ENCODE results near the gene ADRA1B. TPM values are rescaled to one million over a fixed set of nuclear protein-coding genes. Genes with fewer than 3 reads are reported as not detected.
A peak's percentile ranks its signal among the peaks of the same experiment; 100 is the strongest.
"Not testable (repeated sequence)": the region's sequence is repeated elsewhere in the genome, so short reads cannot be mapped to it uniquely, and the experiment has no call there.

Gene ADRA1B
- total RNA-seq, 4 donors from 2014 or later = 2.9 to 9.0 (median 5.0) TPM

GRCh38 chr5:159965031-159965837 lies 49.0 kb downstream of the ADRA1B start:
- Histone ChIP-seq H3K4me3 (no peak overlapping the region), H3K4me1 (no peaks in the 10 kb centered on the region), H3K27ac (no peak overlapping the region), H3K9me3 (no peaks in the 10 kb centered on the region), H3K27me3 (peaks cover 15% of the 10 kb centered on the region), H3K36me3 (no peaks in the 10 kb centered on the region)
- in situ Hi-C loops (cut with MboI; ENCODE audit: low pct_ligation_motif_present in 1 of 4, low pct_unique_long_range_greater_than_20kb in 1 of 4, low sequenced_read_pairs in 3 of 4) = loop anchor here in 1 of 4 donors (25.0 kb wide), 1 partner anchor 528 kb away; no protein-coding TSS in a partner anchor
- TF ChIP-seq CTCF (IDR thresholded peaks at IDR 0.05) (peak; percentile 42 to 63 (median 54)), POLR2AphosphoS5 (IDR thresholded peaks at IDR 0.05) (no peak)
- 36 to 40% methylated on average over 1 to 12 of the region's 12 CpGs for WGBS, 2 donors (ENCODE audit: low coverage in 1 of 2)
- peak; percentile 50 for DNase-seq
- intact Hi-C loops (cut with DNase I; ENCODE audit: low total_unique reads) = no loop called here

GRCh38 chr5:159965838-159966128 lies 49.5 kb downstream of the ADRA1B start:
- H3K9me3 ChIP-seq; intact Hi-C loops (cut with DNase I; ENCODE audit: low total_unique reads); DNase-seq; H3K36me3 ChIP-seq; H3K4me1 ChIP-seq; H3K27ac ChIP-seq; H3K4me3 ChIP-seq: not testable (repeated sequence)
- in situ Hi-C loops (cut with MboI; ENCODE audit: low pct_ligation_motif_present in 1 of 4, low pct_unique_long_range_greater_than_20kb in 1 of 4, low sequenced_read_pairs in 3 of 4) = loop anchor here in 1 of 4 donors (25.0 kb wide), 1 partner anchor 528 kb away; no protein-coding TSS in a partner anchor
- 49 to 62% methylated on average over 4 of the region's 4 CpGs for WGBS, 2 donors (ENCODE audit: low coverage in 1 of 2)
- H3K27me3 ChIP-seq = peaks cover 20% of the 10 kb centered on the region

- Histone ChIP-seq H3K27me3 (peaks cover 62% of the 10 kb centered on the region), H3K4me1 (peaks cover 0 to 10% (median 4%) of the 10 kb centered on the region in 4 donors), H3K4me3 (no peak overlapping the region), H3K9me3 (no peaks in the 10 kb centered on the region), H3K36me3 (no peaks in the 10 kb centered on the region), H3K27ac (no peak overlapping the region)
- intact Hi-C loops (cut with DNase I; ENCODE audit: low total_unique reads) = no loop called here
- no peak for DNase-seq
- in situ Hi-C loops (cut with MboI; ENCODE audit: low pct_ligation_motif_present in 1 of 4, low pct_unique_long_range_greater_than_20kb in 1 of 4, low sequenced_read_pairs in 3 of 4) = loop anchor here in 1 of 4 donors (25.0 kb wide), 1 partner anchor 533 kb away; no protein-coding TSS in a partner anchor
- TF ChIP-seq CTCF (IDR thresholded peaks at IDR 0.05) = no peak
- no peak for TF ChIP-seq EP300 (IDR thresholded peaks at IDR 0.05; ENCODE audit: low read depth)
- no peak for TF ChIP-seq POLR2AphosphoS5 (IDR thresholded peaks at IDR 0.05)
- no peak for TF ChIP-seq POLR2A (IDR thresholded peaks at IDR 0.05)
These were observed 53.7 kb downstream of the ADRA1B start for GRCh38 chr5:159969966-159970365.

GRCh38 chr5:159971038-159971437 lies 54.8 kb downstream of the ADRA1B start:
- H3K36me3 ChIP-seq = no peaks in the 10 kb centered on the region
- intact Hi-C loops (cut with DNase I; ENCODE audit: low total_unique reads) = no loop called here
- 70 to 74% methylated on average over 4 of the region's 4 CpGs for WGBS, 2 donors (ENCODE audit: low coverage in 1 of 2)
- no peak for TF ChIP-seq POLR2A (IDR thresholded peaks at IDR 0.05)
- TF ChIP-seq EP300 (IDR thresholded peaks at IDR 0.05; ENCODE audit: low read depth) = no peak
- TF ChIP-seq POLR2AphosphoS5 (IDR thresholded peaks at IDR 0.05) = no peak
- no peaks in the 10 kb centered on the region for H3K9me3 ChIP-seq
- H3K27ac ChIP-seq = no peak overlapping the region
- H3K27me3 ChIP-seq = peaks cover 72% of the 10 kb centered on the region
- in situ Hi-C loops (cut with MboI; ENCODE audit: low pct_ligation_motif_present in 1 of 4, low pct_unique_long_range_greater_than_20kb in 1 of 4, low sequenced_read_pairs in 3 of 4) = loop anchor here in 1 of 4 donors (25.0 kb wide), 1 partner anchor 534 kb away; no protein-coding TSS in a partner anchor
- H3K4me1 ChIP-seq = peaks cover 0 to 10% (median 4%) of the 10 kb centered on the region in 4 donors
- DNase-seq = no peak
- no peak overlapping the region for H3K4me3 ChIP-seq

- no peak for DNase-seq
- TF ChIP-seq CTCF (IDR thresholded peaks at IDR 0.05) = no peak
- no peak for TF ChIP-seq EP300 (IDR thresholded peaks at IDR 0.05; ENCODE audit: low read depth)
- TF ChIP-seq POLR2A (IDR thresholded peaks at IDR 0.05) = no peak
- no peak for TF ChIP-seq POLR2AphosphoS5 (IDR thresholded peaks at IDR 0.05)
- Histone ChIP-seq H3K9me3 (no peaks in the 10 kb centered on the region), H3K4me3 (peak overlapping the region in 1 of 4 donors; percentile 43), H3K27me3 (peaks cover 72% of the 10 kb centered on the region), H3K36me3 (no peaks in the 10 kb centered on the region), H3K4me1 (peaks cover 0 to 10% (median 4%) of the 10 kb centered on the region in 4 donors), H3K27ac (no peak overlapping the region)
- in situ Hi-C loops (cut with MboI; ENCODE audit: low pct_ligation_motif_present in 1 of 4, low pct_unique_long_range_greater_than_20kb in 1 of 4, low sequenced_read_pairs in 3 of 4) = loop anchor here in 1 of 4 donors (25.0 kb wide), 1 partner anchor 534 kb away; no protein-coding TSS in a partner anchor
- 44 to 65% methylated on average over 3 to 11 of the region's 11 CpGs for WGBS, 2 donors (ENCODE audit: low coverage in 1 of 2)
- intact Hi-C loops (cut with DNase I; ENCODE audit: low total_unique reads) = no loop called here
These were observed 55.2 kb downstream of the ADRA1B start for GRCh38 chr5:159971514-159971913.

Data from transverse colon (tissue), 4 donors.